GM19395 (cell line): ENCODE measurements around the gene MXRA7.
"Not testable (repeated sequence)": the region's sequence is repeated elsewhere in the genome, so short reads cannot be mapped to it uniquely, and the experiment has no call there.

Experiments
- ATAC-seq: cut with Tn5 transposase; IDR thresholded peaks from one replicate; pipeline ENCODE4 v1.9.1; 2021; ENCODE audit warnings: mild to moderate bottlenecking, moderate library complexity; ENCODE audit not compliant: unreplicated experiment

The MXRA7 gene

GRCh38 chr17:76716146-76716838, 5.5 kb upstream of the MXRA7 start:
- ATAC-seq = no peak

DNA sequence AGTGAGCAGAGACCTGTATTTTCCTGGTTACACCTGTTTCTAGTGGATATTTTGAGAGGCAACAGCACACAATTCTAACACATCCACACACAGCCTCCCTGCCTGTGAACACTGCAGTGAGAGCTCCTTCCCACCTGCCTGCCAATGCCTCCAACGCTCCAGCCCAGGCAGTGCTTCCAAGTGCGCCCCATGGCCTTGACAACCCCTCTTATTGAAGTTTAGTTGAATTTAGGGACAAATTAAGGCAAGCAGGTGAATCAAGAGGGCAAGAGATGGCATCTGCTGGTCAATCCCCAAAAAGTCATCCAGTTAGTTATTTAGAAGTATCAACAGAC, 4.7 kb upstream of the MXRA7 start:
- ATAC-seq = no peak

- no peak for ATAC-seq
These were observed 4.2 kb upstream of the MXRA7 start for GRCh38 chr17:76714822-76715495.

GRCh38 chr17:76714336-76714735, 3.6 kb upstream of the MXRA7 start:
- no peak for ATAC-seq

GRCh38 chr17:76713765-76714164, 3.0 kb upstream of the MXRA7 start:
- ATAC-seq = no peak

DNA sequence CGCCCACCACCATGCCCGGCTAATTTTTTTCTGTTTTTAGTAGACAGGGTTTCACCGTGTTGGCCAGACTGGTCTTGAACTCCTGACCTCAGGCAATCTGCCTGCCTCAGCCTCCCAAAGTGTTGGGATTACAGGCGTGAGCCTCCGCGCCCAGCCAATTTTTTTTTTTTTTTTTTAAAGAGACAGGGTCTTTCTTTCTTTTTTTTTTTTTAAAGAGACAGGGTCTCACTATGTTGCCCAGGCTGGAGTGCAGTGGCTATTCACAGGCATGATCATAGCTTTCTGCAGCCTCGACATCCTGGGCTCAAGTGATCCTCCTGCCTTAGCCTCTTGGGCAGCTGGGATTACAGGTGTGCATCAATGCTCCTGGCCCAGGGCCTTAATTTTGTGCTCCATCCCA, 1.6 kb upstream of the MXRA7 start:
- not testable (repeated sequence) for ATAC-seq

- ATAC-seq = not testable (repeated sequence)
These were observed 558 bp downstream of the MXRA7 start for GRCh38 chr17:76709951-76710862.

GRCh38 chr17:76709077-76709950, 1.5 kb downstream of the MXRA7 start:
- no peak for ATAC-seq

- ATAC-seq = no peak
These were observed 2.6 kb downstream of the MXRA7 start for GRCh38 chr17:76707985-76708807.

GRCh38 chr17:76706817-76707216, 3.9 kb downstream of the MXRA7 start:
- no peak for ATAC-seq

- no peak for ATAC-seq
These were observed 6.0 kb downstream of the MXRA7 start for GRCh38 chr17:76704805-76705204.

DNA sequence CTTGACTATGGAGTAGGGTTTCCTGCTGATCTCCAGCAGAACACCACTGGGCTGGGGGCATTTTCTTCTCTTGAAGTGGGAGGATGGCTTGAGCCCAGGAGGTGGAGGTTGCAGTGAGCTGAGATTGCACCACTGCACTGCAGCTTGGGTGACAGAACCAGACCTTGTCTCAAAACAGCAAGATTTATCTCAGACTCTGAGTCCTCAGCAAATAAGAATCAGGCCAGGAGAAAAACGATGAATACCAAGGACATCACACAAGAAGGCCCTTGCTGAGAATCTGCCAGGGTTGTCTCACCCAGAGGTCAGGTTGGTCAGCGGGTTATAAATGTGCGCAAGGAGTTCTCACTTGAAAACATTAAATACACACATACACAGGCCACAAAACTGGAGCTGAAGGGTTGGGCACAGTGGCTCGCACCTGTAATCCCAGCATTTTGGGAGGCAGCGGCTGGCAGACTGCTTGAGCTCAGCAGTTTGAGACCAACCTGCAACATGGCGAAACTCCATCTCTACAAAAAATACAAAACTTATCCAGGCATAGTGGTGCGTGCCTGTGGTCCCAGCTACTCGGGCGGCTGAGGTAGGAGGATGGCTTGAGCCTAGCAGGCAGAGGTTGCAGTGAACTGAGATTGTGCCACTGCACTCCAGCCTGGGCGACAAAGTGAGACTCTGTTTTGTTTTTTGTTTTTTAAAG, 7.7 kb downstream of the MXRA7 start:
- ATAC-seq = no peak

GRCh38 chr17:76702076-76702475, 8.7 kb downstream of the MXRA7 start:
- ATAC-seq = no peak

GRCh38 chr17:76701471-76701967, 9.2 kb downstream of the MXRA7 start:
- no peak for ATAC-seq

DNA sequence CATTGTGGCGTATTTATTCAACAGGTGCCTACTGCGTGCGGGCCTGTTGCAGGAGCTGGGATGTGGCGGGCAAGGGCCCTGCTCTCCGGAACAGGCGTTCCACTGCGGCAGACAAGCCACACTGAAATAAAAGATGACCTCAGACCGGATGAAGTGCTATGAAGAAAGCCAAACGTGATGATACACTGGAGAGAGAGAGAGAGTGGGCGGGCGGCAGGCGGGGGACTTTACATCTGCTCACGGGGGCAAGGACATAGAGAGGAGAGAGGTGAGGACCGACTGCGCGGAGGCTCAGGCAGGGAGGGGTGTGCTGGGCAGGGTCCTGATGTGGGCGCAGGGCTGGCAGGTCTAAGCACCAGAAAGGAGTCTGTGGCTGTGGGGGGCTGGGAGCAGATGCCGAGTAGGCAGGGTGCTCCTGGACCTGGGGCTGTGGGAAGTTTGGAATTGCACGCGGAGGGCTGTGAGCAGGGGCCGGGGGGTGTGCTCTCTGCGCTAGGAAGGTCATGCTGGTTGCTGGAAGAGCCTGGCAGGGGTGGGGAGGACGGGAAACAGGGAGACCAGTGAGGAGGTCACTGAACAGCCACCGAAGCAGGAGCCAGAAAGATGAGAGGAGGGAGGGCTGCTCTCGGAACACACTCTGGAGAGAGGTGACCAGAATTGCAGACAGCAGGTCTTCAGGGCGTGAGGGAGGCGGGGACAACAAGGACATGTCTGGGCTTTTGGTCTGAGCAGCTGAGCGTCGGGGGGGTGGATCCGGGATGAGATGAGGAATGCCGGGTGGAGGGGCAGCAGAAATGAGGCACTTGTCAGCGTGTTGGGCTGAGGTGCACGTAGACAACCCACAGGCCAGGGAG, 9.9 kb downstream of the MXRA7 start:
- no peak for ATAC-seq

- ATAC-seq = no peak
These were observed 10.5 kb downstream of the MXRA7 start for GRCh38 chr17:76700270-76700616.

- not testable (repeated sequence) for ATAC-seq
These were observed 12.2 kb downstream of the MXRA7 start for GRCh38 chr17:76698466-76698977.
